Superior temporal gyrus (tissue), 1 donor: ENCODE data around the gene SGMS1.
"Not testable (repeated sequence)": the region's sequence is repeated elsewhere in the genome, so short reads cannot be mapped to it uniquely, and the experiment has no call there.

Experiments
- DNase-seq: peaks from one replicate; pipeline ENCODE4 v3.0.0-alpha.2; 2016; ENCODE audit errors: extremely low spot score

Gene SGMS1

GRCh38 chr10:50582046-50582445 is 41.7 kb downstream of the SGMS1 start:
- DNase-seq: no peak

- no peak for DNase-seq
These were observed 43.4 kb downstream of the SGMS1 start for GRCh38 chr10:50580262-50580891.

- no peak for DNase-seq
These were observed 44.1 kb downstream of the SGMS1 start for GRCh38 chr10:50579491-50580261.

GRCh38 chr10:50578949-50579348 is 44.8 kb downstream of the SGMS1 start:
- DNase-seq: no peak

GRCh38 chr10:50577681-50578350 is 45.9 kb downstream of the SGMS1 start:
- peak; percentile 80 for DNase-seq

GRCh38 chr10:50577010-50577409 is 46.7 kb downstream of the SGMS1 start:
- DNase-seq: no peak

- peak; percentile 97 for DNase-seq
These were observed 47.4 kb downstream of the SGMS1 start for GRCh38 chr10:50576245-50576815.

- no peak for DNase-seq
These were observed 48.1 kb downstream of the SGMS1 start for GRCh38 chr10:50575477-50576244.

- DNase-seq: no peak
These were observed 48.8 kb downstream of the SGMS1 start for GRCh38 chr10:50574931-50575330.

- no peak for DNase-seq
These were observed 49.5 kb downstream of the SGMS1 start for GRCh38 chr10:50574305-50574704.

- DNase-seq: no peak
These were observed 51.7 kb downstream of the SGMS1 start for GRCh38 chr10:50572017-50572491.

- DNase-seq: not testable (repeated sequence)
These were observed 55.0 kb downstream of the SGMS1 start for GRCh38 chr10:50568750-50569149.

GRCh38 chr10:50567384-50567783 is 56.4 kb downstream of the SGMS1 start:
- no peak for DNase-seq

GRCh38 chr10:50566150-50566549 is 57.6 kb downstream of the SGMS1 start:
- DNase-seq: no peak

- no peak for DNase-seq
These were observed 58.3 kb downstream of the SGMS1 start for GRCh38 chr10:50565301-50566083.

GRCh38 chr10:50563906-50564305 is 59.9 kb downstream of the SGMS1 start:
- DNase-seq: no peak

- DNase-seq: no peak
These were observed 61.9 kb downstream of the SGMS1 start for GRCh38 chr10:50561816-50562215.

- DNase-seq: peak; percentile 79
These were observed 62.5 kb downstream of the SGMS1 start for GRCh38 chr10:50561266-50561665.

GRCh38 chr10:50560370-50560769 is 63.4 kb downstream of the SGMS1 start:
- no peak for DNase-seq

GRCh38 chr10:50558371-50558770 is 65.4 kb downstream of the SGMS1 start:
- no peak for DNase-seq
